ENCODE results near the gene ESPNL.

DNA sequence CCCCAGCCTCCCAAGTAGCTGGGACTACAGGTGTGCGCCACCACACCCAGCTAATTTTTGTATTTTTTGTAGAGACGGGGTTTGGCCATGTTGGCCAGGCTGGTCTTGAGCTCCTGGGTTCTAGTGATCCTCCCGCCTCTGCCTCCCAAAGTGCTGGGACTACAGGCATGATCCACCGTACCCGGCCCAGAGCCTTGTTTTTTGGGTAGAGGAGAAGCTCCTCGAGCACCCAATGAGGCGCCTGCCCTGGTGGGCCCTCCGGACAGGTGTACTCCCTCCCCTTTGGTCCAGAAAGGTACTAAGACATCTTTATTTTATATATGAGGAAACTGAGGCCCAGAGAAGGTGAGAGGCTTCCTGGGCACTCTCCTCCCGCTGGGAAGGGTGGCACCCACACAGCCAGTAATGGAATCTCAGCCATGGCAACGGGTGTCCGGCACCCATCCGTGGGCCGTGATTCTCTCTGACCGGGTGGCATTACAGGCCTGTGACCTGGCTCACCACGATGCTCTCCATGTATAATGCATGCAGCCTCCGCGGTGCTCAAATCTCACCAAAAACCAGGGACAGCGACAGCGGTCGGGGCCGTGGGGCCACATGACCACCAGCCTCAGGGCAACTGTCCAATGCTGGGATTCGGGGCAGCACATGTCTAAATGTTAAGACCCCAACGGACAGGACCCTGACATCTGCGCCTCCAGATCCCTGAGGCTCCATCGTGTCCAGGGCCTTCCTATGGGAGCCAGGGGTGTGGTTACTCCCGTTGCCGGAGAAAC is 21.6 kb downstream of the ESPNL start:
- TF ChIP-seq, protein P1, sequence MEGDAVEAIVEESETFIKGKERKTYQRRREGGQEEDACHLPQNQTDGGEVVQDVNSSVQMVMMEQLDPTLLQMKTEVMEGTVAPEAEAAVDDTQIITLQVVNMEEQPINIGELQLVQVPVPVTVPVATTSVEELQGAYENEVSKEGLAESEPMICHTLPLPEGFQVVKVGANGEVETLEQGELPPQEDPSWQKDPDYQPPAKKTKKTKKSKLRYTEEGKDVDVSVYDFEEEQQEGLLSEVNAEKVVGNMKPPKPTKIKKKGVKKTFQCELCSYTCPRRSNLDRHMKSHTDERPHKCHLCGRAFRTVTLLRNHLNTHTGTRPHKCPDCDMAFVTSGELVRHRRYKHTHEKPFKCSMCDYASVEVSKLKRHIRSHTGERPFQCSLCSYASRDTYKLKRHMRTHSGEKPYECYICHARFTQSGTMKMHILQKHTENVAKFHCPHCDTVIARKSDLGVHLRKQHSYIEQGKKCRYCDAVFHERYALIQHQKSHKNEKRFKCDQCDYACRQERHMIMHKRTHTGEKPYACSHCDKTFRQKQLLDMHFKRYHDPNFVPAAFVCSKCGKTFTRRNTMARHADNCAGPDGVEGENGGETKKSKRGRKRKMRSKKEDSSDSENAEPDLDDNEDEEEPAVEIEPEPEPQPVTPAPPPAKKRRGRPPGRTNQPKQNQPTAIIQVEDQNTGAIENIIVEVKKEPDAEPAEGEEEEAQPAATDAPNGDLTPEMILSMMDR (IDR thresholded peaks at IDR 0.05 in 8 of 11, conservative IDR thresholded peaks at IDR 0.05 in 3 of 11) = no peak
- TF ChIP-seq POLR2AphosphoS5 (IDR thresholded peaks at IDR 0.05) = no peak
- no peak for TF ChIP-seq POLR2A (IDR thresholded peaks at IDR 0.05)

Data from spleen (tissue), 7 donors.